GM12878 (cell line): Measurements from ENCODE around the gene VPS13C.

Source experiments
- EP300 ChIP-seq, 2 experiments: fragments of 150-350 bp in 1 of 2; IDR thresholded peaks; 2 replicates each; pipeline ENCODE4 v1.6.1; 2011 to 2012; ENCODE audit warnings: low read depth in 2 of 2, low read length in 2 of 2, borderline replicate concordance in 1 of 2, improper control_type of control experiment in 1 of 2, inconsistent platforms in 1 of 2; ENCODE audit not compliant: control insufficient read depth in 1 of 2
- EZH2 ChIP-seq: IDR thresholded peaks from 2 replicates; pipeline ENCODE4 v1.6.1; 2012; ENCODE audit warnings: low read depth, mild to moderate bottlenecking, control low read depth, inconsistent platforms, low read length, borderline replicate concordance; ENCODE audit not compliant: control insufficient read depth
- HDAC6 ChIP-seq: fragments of 200-600 bp; sonication (generic); IDR thresholded peaks from one replicate; pipeline ENCODE4 v1.8.0; 2017; ENCODE audit warnings: antibody characterized with exemption; ENCODE audit not compliant: unreplicated experiment
- POLR2AphosphoS5 ChIP-seq: IDR thresholded peaks from 2 replicates; pipeline ENCODE4 v1.6.1; 2011; ENCODE audit warnings: mild to moderate bottlenecking, low read length, inconsistent platforms
- RAD21 ChIP-seq: IDR thresholded peaks from 2 replicates; pipeline ENCODE4 v1.6.1; 2011; ENCODE audit warnings: mild to moderate bottlenecking, low read depth, low read length, moderate library complexity; ENCODE audit not compliant: insufficient read depth
- SREBF2 ChIP-seq: IDR thresholded peaks from 2 replicates; pipeline ENCODE4 v1.6.1; 2012; ENCODE audit warnings: mild to moderate bottlenecking, low read length
- TCF12 ChIP-seq: IDR thresholded peaks from 2 replicates; pipeline ENCODE4 v1.6.1; 2011; ENCODE audit warnings: low read depth, mild to moderate bottlenecking, low read length
- WRNIP1 ChIP-seq: IDR thresholded peaks from 2 replicates; pipeline ENCODE4 v1.6.1; 2011; ENCODE audit warnings: low read depth, low read length, improper control_type of control experiment, borderline replicate concordance
- TF ChIP-seq, protein P1 (sequence below): fragments of 450-650 bp; IDR thresholded peaks from 2 replicates; pipeline ENCODE4 v1.6.1; 2017; ENCODE audit warnings: mild to moderate bottlenecking, moderate library complexity
- TF ChIP-seq, protein P2 (sequence below), 3 experiments: IDR thresholded peaks in 2 of 3; conservative IDR thresholded peaks in 1 of 3; 2 replicates each; pipeline ENCODE4 v1.5.1; 2011; ENCODE audit warnings: low read depth in 3 of 3, low read length in 3 of 3, mild to moderate bottlenecking in 3 of 3, control low read depth in 2 of 3, moderate library complexity in 2 of 3, inconsistent platforms in 1 of 3, mixed read lengths in 1 of 3; ENCODE audit not compliant: control insufficient read depth in 2 of 3, insufficient read depth in 1 of 3; ENCODE audit errors: extremely low read depth in 1 of 3

DNA sequence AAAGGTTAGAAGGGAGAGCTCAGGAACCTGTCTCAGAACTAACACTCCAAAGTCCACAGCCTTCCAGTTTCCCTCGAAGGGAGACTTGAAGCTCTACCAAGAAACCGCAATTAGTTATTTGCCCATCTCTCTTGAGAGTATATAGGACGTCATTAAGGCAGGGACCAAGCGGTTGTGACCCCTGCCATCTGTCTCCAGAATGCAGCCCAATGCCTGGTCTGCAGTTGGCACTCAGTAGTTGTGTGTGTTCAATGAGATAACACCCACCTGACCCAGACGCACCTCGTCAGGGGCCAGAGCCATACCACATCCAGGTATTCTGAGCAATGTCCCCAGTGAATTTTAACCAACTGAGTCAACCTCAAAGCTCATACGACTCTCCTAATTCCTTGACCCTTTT is 251.0 kb downstream of the VPS13C start:
- TF ChIP-seq HDAC6, result no peak
- TF ChIP-seq, protein P1, sequence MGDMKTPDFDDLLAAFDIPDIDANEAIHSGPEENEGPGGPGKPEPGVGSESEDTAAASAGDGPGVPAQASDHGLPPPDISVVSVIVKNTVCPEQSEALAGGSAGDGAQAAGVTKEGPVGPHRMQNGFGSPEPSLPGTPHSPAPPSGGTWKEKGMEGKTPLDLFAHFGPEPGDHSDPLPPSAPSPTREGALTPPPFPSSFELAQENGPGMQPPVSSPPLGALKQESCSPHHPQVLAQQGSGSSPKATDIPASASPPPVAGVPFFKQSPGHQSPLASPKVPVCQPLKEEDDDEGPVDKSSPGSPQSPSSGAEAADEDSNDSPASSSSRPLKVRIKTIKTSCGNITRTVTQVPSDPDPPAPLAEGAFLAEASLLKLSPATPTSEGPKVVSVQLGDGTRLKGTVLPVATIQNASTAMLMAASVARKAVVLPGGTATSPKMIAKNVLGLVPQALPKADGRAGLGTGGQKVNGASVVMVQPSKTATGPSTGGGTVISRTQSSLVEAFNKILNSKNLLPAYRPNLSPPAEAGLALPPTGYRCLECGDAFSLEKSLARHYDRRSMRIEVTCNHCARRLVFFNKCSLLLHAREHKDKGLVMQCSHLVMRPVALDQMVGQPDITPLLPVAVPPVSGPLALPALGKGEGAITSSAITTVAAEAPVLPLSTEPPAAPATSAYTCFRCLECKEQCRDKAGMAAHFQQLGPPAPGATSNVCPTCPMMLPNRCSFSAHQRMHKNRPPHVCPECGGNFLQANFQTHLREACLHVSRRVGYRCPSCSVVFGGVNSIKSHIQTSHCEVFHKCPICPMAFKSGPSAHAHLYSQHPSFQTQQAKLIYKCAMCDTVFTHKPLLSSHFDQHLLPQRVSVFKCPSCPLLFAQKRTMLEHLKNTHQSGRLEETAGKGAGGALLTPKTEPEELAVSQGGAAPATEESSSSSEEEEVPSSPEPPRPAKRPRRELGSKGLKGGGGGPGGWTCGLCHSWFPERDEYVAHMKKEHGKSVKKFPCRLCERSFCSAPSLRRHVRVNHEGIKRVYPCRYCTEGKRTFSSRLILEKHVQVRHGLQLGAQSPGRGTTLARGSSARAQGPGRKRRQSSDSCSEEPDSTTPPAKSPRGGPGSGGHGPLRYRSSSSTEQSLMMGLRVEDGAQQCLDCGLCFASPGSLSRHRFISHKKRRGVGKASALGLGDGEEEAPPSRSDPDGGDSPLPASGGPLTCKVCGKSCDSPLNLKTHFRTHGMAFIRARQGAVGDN, result no peak
- TF ChIP-seq, protein P2, sequence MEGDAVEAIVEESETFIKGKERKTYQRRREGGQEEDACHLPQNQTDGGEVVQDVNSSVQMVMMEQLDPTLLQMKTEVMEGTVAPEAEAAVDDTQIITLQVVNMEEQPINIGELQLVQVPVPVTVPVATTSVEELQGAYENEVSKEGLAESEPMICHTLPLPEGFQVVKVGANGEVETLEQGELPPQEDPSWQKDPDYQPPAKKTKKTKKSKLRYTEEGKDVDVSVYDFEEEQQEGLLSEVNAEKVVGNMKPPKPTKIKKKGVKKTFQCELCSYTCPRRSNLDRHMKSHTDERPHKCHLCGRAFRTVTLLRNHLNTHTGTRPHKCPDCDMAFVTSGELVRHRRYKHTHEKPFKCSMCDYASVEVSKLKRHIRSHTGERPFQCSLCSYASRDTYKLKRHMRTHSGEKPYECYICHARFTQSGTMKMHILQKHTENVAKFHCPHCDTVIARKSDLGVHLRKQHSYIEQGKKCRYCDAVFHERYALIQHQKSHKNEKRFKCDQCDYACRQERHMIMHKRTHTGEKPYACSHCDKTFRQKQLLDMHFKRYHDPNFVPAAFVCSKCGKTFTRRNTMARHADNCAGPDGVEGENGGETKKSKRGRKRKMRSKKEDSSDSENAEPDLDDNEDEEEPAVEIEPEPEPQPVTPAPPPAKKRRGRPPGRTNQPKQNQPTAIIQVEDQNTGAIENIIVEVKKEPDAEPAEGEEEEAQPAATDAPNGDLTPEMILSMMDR (IDR thresholded peaks at IDR 0.05 in 2 of 3, conservative IDR thresholded peaks at IDR 0.05 in 1 of 3; ENCODE audit: control insufficient read depth in 2 of 3, extremely low read depth in 1 of 3, insufficient read depth in 1 of 3, low read depth in 3 of 3, low read length in 3 of 3), result no peak
- no peak for TF ChIP-seq SREBF2
- no peak for TF ChIP-seq TCF12
- no peak for TF ChIP-seq EP300 (IDR thresholded peaks at IDR 0.05; ENCODE audit: borderline replicate concordance in 1 of 2, control insufficient read depth in 1 of 2, low read depth in 2 of 2, low read length in 2 of 2)
- TF ChIP-seq RAD21, result no peak
- TF ChIP-seq POLR2AphosphoS5, result no peak
- no peak for TF ChIP-seq EZH2
- no peak for TF ChIP-seq WRNIP1
